HG03342 (cell line): ENCODE results near the gene ANKRD36.
A peak's percentile ranks its signal among the peaks of the same experiment; 100 is the strongest.
"Not testable (repeated sequence)": the region's sequence is repeated elsewhere in the genome, so short reads cannot be mapped to it uniquely, and the experiment has no call there.

Source experiments
- ATAC-seq: cut with Tn5 transposase; IDR thresholded peaks from one replicate; pipeline ENCODE4 v1.9.1; 2021; ENCODE audit warnings: mild to moderate bottlenecking, moderate library complexity; ENCODE audit not compliant: unreplicated experiment

ANKRD36 gene

GRCh38 chr2:97113050-97113881 is at the start of gene ANKRD36:
Gene ANKRD36 (plus strand): TSS chr2:97113153. CDS start chr2:97113740, 587 bp downstream.
- ATAC-seq: peak; percentile 90

GRCh38 chr2:97066030-97066429 is 46.9 kb upstream of the ANKRD36 start:
- ATAC-seq: not testable (repeated sequence)

- no peak for ATAC-seq
Measured at GRCh38 chr2:97067279-97068004, 45.5 kb upstream of the ANKRD36 start.

- no peak for ATAC-seq
Measured at GRCh38 chr2:97068074-97068473, 44.9 kb upstream of the ANKRD36 start.

- not testable (repeated sequence) for ATAC-seq
Measured at GRCh38 chr2:97068722-97069121, 44.2 kb upstream of the ANKRD36 start.

- not testable (repeated sequence) for ATAC-seq
Measured at GRCh38 chr2:97070915-97071314, 42.0 kb upstream of the ANKRD36 start.

- ATAC-seq: not testable (repeated sequence)
Measured at GRCh38 chr2:97077213-97077612, 35.7 kb upstream of the ANKRD36 start.

GRCh38 chr2:97080855-97081254 is 32.1 kb upstream of the ANKRD36 start:
- not testable (repeated sequence) for ATAC-seq

GRCh38 chr2:97082206-97082605 is 30.7 kb upstream of the ANKRD36 start:
- not testable (repeated sequence) for ATAC-seq

GRCh38 chr2:97083516-97083915 is 29.4 kb upstream of the ANKRD36 start:
- ATAC-seq: not testable (repeated sequence)

GRCh38 chr2:97085093-97085492 is 27.9 kb upstream of the ANKRD36 start:
- not testable (repeated sequence) for ATAC-seq

- not testable (repeated sequence) for ATAC-seq
Measured at GRCh38 chr2:97088706-97089105, 24.2 kb upstream of the ANKRD36 start.

- not testable (repeated sequence) for ATAC-seq
Measured at GRCh38 chr2:97092946-97093345, 20.0 kb upstream of the ANKRD36 start.

GRCh38 chr2:97093983-97094771 is 18.8 kb upstream of the ANKRD36 start:
- ATAC-seq: peak; percentile 20

GRCh38 chr2:97094772-97095611 is 18.0 kb upstream of the ANKRD36 start, which contains the start of gene FAHD2B:
Gene FAHD2B (minus strand): TSS chr2:97094882. CDS start chr2:97091706, 3,176 bp downstream.
- peak; percentile 86 for ATAC-seq

GRCh38 chr2:97095661-97096060 is 17.3 kb upstream of the ANKRD36 start:
- ATAC-seq: no peak

GRCh38 chr2:97098786-97099372 is 14.1 kb upstream of the ANKRD36 start:
- ATAC-seq: not testable (repeated sequence)

- not testable (repeated sequence) for ATAC-seq
Measured at GRCh38 chr2:97106878-97107277, 6.1 kb upstream of the ANKRD36 start.

- not testable (repeated sequence) for ATAC-seq
Measured at GRCh38 chr2:97111246-97111645, 1.7 kb upstream of the ANKRD36 start.
